GM12892 (cell line): Measurements from ENCODE around the gene MGMT.

Source experiments
- POLR2A ChIP-seq: IDR thresholded peaks from 2 replicates; pipeline ENCODE4 v1.6.1; 2011; ENCODE audit warnings: low read depth, low read length, control low read depth
- POLR2AphosphoS5 ChIP-seq: IDR thresholded peaks from 2 replicates; pipeline ENCODE4 v1.6.1; 2011; ENCODE audit warnings: low read depth, low read length, control low read depth

DNA sequence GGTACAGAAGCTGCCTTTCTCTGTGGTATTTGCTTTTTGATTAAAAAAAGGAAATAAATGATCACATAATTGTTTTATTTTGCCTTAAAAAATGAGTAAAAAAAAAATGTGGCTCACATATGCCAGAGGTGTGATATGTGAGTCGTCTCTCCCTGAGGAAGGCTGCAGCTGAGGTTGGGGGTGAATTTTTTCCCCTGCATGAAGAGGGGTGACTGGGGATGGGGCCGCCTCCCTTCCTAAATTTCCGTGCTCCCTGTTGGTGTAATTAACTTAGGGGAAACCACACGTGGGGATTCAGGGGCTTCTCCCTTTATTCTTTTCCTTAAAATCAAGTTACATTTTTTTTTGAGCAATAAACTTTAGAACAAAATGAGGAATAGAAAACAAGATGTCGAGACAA is 35.4 kb downstream of the MGMT start:
- TF ChIP-seq POLR2A (no peak), POLR2AphosphoS5 (no peak)
